Measurements from ENCODE around the gene EPHA6.

- TF ChIP-seq CTCF (IDR thresholded peaks at IDR 0.05; ENCODE audit: borderline replicate concordance, extremely low read depth, low read length, poor library complexity, severe bottlenecking) = no peak
- no peak for TF ChIP-seq EZH2 (IDR thresholded peaks at IDR 0.05; ENCODE audit: borderline replicate concordance, low read depth, low read length, severe bottlenecking)
These were observed 681.5 kb downstream of the EPHA6 start for GRCh38 chr3:97495896-97496295.

Data from DND-41 (cell line).